Stimulated activated CD8-positive, alpha-beta memory T cell treated with anti-CD3 and anti-CD28 coated beads, Interleukin-2, amount 100 ng/mL, for 1 hour (primary cell): ENCODE measurements around the gene VAMP2.
"Not testable (repeated sequence)": the region's sequence is repeated elsewhere in the genome, so short reads cannot be mapped to it uniquely, and the experiment has no call there.

ENCODE experiments used
- DNase-seq, 2 donors: peaks; one replicate each; pipeline ENCODE4 v3.0.0-alpha.2; 2020; ENCODE audit warnings: low read depth in 2 of 2

Gene VAMP2

GRCh38 chr17:8176197-8176940 lies 13.6 kb upstream of the VAMP2 start, which contains the start of gene TMEM107:
Gene TMEM107, minus strand, starts transcription at chr17:8176380. Its CDS starts 94 bp downstream, at chr17:8176286.
- DNase-seq, result peak; percentile 74 to 75

- DNase-seq, result no peak
These were observed 13.0 kb upstream of the VAMP2 start for GRCh38 chr17:8175795-8176196.

GRCh38 chr17:8173871-8174322 lies 11.1 kb upstream of the VAMP2 start:
- no peak for DNase-seq

- DNase-seq, result peak in 1 of 2 donors; percentile 55
These were observed 10.5 kb upstream of the VAMP2 start for GRCh38 chr17:8173056-8173870.

GRCh38 chr17:8170186-8170585 lies 7.4 kb upstream of the VAMP2 start:
- not testable (repeated sequence) for DNase-seq

GRCh38 chr17:8167526-8167925 lies 4.8 kb upstream of the VAMP2 start:
- DNase-seq, result no peak

GRCh38 chr17:8166731-8167130 lies 4.0 kb upstream of the VAMP2 start:
- no peak for DNase-seq

- no peak for DNase-seq
These were observed 2.0 kb upstream of the VAMP2 start for GRCh38 chr17:8164815-8165131.

- DNase-seq, result peak in 1 of 2 donors; percentile 52
These were observed 1.4 kb upstream of the VAMP2 start for GRCh38 chr17:8163978-8164814.

GRCh38 chr17:8162997-8163977 lies 539 bp upstream of the VAMP2 start:
- no peak for DNase-seq

- DNase-seq, result no peak
These were observed 1.2 kb downstream of the VAMP2 start for GRCh38 chr17:8161289-8162232.

- DNase-seq, result no peak
These were observed 2.0 kb downstream of the VAMP2 start for GRCh38 chr17:8160741-8161221.

GRCh38 chr17:8160224-8160577 lies 2.5 kb downstream of the VAMP2 start:
- no peak for DNase-seq

- no peak for DNase-seq
These were observed 3.1 kb downstream of the VAMP2 start for GRCh38 chr17:8159459-8160223.

GRCh38 chr17:8159032-8159400 lies 3.7 kb downstream of the VAMP2 start:
- no peak for DNase-seq

- peak; percentile 67 to 70 for DNase-seq
These were observed 4.3 kb downstream of the VAMP2 start for GRCh38 chr17:8158267-8159031.

- DNase-seq, result peak; percentile 100
These were observed 6.3 kb downstream of the VAMP2 start for GRCh38 chr17:8156246-8156992.

GRCh38 chr17:8155996-8156245 lies 6.8 kb downstream of the VAMP2 start:
- no peak for DNase-seq
